ENCODE results near the gene BSN. TPM values are rescaled to one million over a fixed set of nuclear protein-coding genes. Genes with fewer than 3 reads are reported as not detected.

The BSN gene
- total and polyA plus RNA-seq, 2 donors (not counting 1 experiment from before 2014, with no cell fraction given): 0.03 to 0.20 TPM

GRCh38 chr3:49650177-49650576 lies 95.9 kb downstream of the BSN start:
- Mint-ChIP-seq H3K4me1 (peaks cover 4% of the 10 kb centered on the region), H3K27ac (no peak overlapping the region), H3K9me3 (ENCODE audit: insufficient read depth) (no peaks in the 10 kb centered on the region), H3K27me3 (peaks cover 3% of the 10 kb centered on the region), H3K4me3 (no peak overlapping the region)
- POLR2A ChIA-PET: no interaction called here
- Histone ChIP-seq H3K27ac (ENCODE audit: low read length in 2 of 2) (no peak overlapping the region), H2AFZ (ENCODE audit: insufficient read depth, low read depth, low read length, poor library complexity, severe bottlenecking) (no peak overlapping the region), H3K79me2 (ENCODE audit: control insufficient read depth, insufficient read depth, low read length) (no peaks in the 10 kb centered on the region), H3K4me1 (ENCODE audit: control insufficient read depth in 2 of 2, insufficient read depth in 2 of 2, low read length in 2 of 2) (peaks cover 0 to 7% of the 10 kb centered on the region in 2 donors), H3K9ac (ENCODE audit: low read length) (no peak overlapping the region), H3K36me3 (replicated peaks in 1 of 2; ENCODE audit: control extremely low read depth in 1 of 2, control insufficient read depth in 1 of 2, extremely low read depth in 1 of 2, insufficient read depth in 2 of 2, low read length in 1 of 2) (no peaks in the 10 kb centered on the region), H3K27me3 (replicated peaks in 1 of 4; ENCODE audit: control extremely low read depth in 1 of 4, control insufficient read depth in 3 of 4, insufficient read depth in 4 of 4, low read length in 3 of 4) (no peaks in the 10 kb centered on the region), H4K20me1 (ENCODE audit: control insufficient read depth, insufficient read depth, low read length, poor library complexity, severe bottlenecking) (no peaks in the 10 kb centered on the region), H3K9me3 (ENCODE audit: control extremely low read depth in 1 of 3, control insufficient read depth in 2 of 3, insufficient read depth in 1 of 3, low read length in 2 of 3) (peaks cover 0 to 3% (median 0%) of the 10 kb centered on the region in 3 donors), H3K4me3 (ENCODE audit: control extremely low read depth in 1 of 5, extremely low read depth in 1 of 5, insufficient read depth in 1 of 5, low read depth in 2 of 5, low read length in 4 of 5) (no peak overlapping the region), H3K4me2 (replicated peaks; ENCODE audit: low read depth, low read length, poor library complexity, severe bottlenecking) (no peak overlapping the region)
- 80% methylated on average over 1 of the region's 1 CpG for WGBS (ENCODE audit: insufficient coverage)
- intact Hi-C loops (cut with micrococcal nuclease): no loop called here
- TF ChIP-seq EZH2 (IDR thresholded peaks at IDR 0.05; ENCODE audit: borderline replicate concordance, insufficient read depth, low read depth, low read length, poor library complexity, severe bottlenecking) (no peak), CTCF (IDR thresholded peaks at IDR 0.05) (no peak)
- CTCF ChIA-PET: no interaction called here
- ATAC-seq (ENCODE audit: low read depth) (no peak), DNase-seq (no peak)

- Histone ChIP-seq H2AFZ (ENCODE audit: insufficient read depth, low read depth, low read length, poor library complexity, severe bottlenecking) (no peak overlapping the region), H3K4me2 (replicated peaks; ENCODE audit: low read depth, low read length, poor library complexity, severe bottlenecking) (no peak overlapping the region), H4K20me1 (ENCODE audit: control insufficient read depth, insufficient read depth, low read length, poor library complexity, severe bottlenecking) (no peaks in the 10 kb centered on the region), H3K9ac (ENCODE audit: low read length) (no peak overlapping the region), H3K27ac (ENCODE audit: low read length in 2 of 2) (no peak overlapping the region), H3K9me3 (ENCODE audit: control extremely low read depth in 1 of 3, control insufficient read depth in 2 of 3, insufficient read depth in 1 of 3, low read length in 2 of 3) (peaks cover 0 to 5% (median 0%) of the 10 kb centered on the region in 3 donors), H3K27me3 (replicated peaks in 1 of 4; ENCODE audit: control extremely low read depth in 1 of 4, control insufficient read depth in 3 of 4, insufficient read depth in 4 of 4, low read length in 3 of 4) (no peaks in the 10 kb centered on the region), H3K4me1 (ENCODE audit: control insufficient read depth in 2 of 2, insufficient read depth in 2 of 2, low read length in 2 of 2) (peaks cover 0 to 11% of the 10 kb centered on the region in 2 donors), H3K79me2 (ENCODE audit: control insufficient read depth, insufficient read depth, low read length) (no peaks in the 10 kb centered on the region), H3K36me3 (replicated peaks in 1 of 2; ENCODE audit: control extremely low read depth in 1 of 2, control insufficient read depth in 1 of 2, extremely low read depth in 1 of 2, insufficient read depth in 2 of 2, low read length in 1 of 2) (no peaks in the 10 kb centered on the region), H3K4me3 (ENCODE audit: control extremely low read depth in 1 of 5, extremely low read depth in 1 of 5, insufficient read depth in 1 of 5, low read depth in 2 of 5, low read length in 4 of 5) (no peak overlapping the region)
- no peak for DNase-seq
- intact Hi-C loops (cut with micrococcal nuclease): no loop called here
- TF ChIP-seq EZH2 (IDR thresholded peaks at IDR 0.05; ENCODE audit: borderline replicate concordance, insufficient read depth, low read depth, low read length, poor library complexity, severe bottlenecking) (no peak), CTCF (IDR thresholded peaks at IDR 0.05) (no peak)
- ChIA-PET POLR2A (no interaction called here), CTCF (no interaction called here)
- no peak overlapping the region for H3K4me3 Mint-ChIP-seq
- H3K9me3 Mint-ChIP-seq (ENCODE audit: insufficient read depth): no peaks in the 10 kb centered on the region
- no peak overlapping the region for H3K27ac Mint-ChIP-seq
- WGBS (ENCODE audit: insufficient coverage): 78% methylated on average over 5 of the region's 8 CpGs
- no peak for ATAC-seq (ENCODE audit: low read depth)
- H3K4me1 Mint-ChIP-seq: peaks cover 4% of the 10 kb centered on the region
- H3K27me3 Mint-ChIP-seq: no peaks in the 10 kb centered on the region
Measured at GRCh38 chr3:49650637-49651036, 96.4 kb downstream of the BSN start.
